PFSK-1 (cell line): Measurements from ENCODE around the gene DCAF11.

Source experiments
- FOXP2 ChIP-seq: optimal IDR thresholded peaks from 2 replicates; pipeline ENCODE3; 2011; ENCODE audit warnings: borderline replicate concordance, control low read depth, inconsistent platforms; ENCODE audit not compliant: insufficient read depth; ENCODE audit errors: extremely low read length, extremely low read depth
- POLR2AphosphoS5 ChIP-seq: IDR thresholded peaks from 2 replicates; pipeline ENCODE4 v1.6.1; 2012; ENCODE audit warnings: low read depth, mild to moderate bottlenecking, control low read depth, low read length, moderate library complexity
- REST ChIP-seq, 2 experiments: IDR thresholded peaks; 2 replicates each; pipeline versions ENCODE4 v1.6.1 to v1.8.0; 2011 to 2012; ENCODE audit warnings: low read depth in 2 of 2, low read length in 2 of 2, control low read depth in 1 of 2, inconsistent platforms in 1 of 2, mild to moderate bottlenecking in 1 of 2, moderate library complexity in 1 of 2; ENCODE audit not compliant: insufficient read depth in 1 of 2
- SIN3A ChIP-seq: IDR thresholded peaks from 2 replicates; pipeline ENCODE4 v1.6.1; 2012; ENCODE audit warnings: mild to moderate bottlenecking, low read length, moderate library complexity, borderline replicate concordance; ENCODE audit not compliant: insufficient read depth
- TAF1 ChIP-seq: IDR thresholded peaks from 2 replicates; pipeline ENCODE4 v1.6.1; 2012; ENCODE audit warnings: low read length, control low read depth, borderline replicate concordance; ENCODE audit not compliant: insufficient read depth

DCAF11 gene

DNA sequence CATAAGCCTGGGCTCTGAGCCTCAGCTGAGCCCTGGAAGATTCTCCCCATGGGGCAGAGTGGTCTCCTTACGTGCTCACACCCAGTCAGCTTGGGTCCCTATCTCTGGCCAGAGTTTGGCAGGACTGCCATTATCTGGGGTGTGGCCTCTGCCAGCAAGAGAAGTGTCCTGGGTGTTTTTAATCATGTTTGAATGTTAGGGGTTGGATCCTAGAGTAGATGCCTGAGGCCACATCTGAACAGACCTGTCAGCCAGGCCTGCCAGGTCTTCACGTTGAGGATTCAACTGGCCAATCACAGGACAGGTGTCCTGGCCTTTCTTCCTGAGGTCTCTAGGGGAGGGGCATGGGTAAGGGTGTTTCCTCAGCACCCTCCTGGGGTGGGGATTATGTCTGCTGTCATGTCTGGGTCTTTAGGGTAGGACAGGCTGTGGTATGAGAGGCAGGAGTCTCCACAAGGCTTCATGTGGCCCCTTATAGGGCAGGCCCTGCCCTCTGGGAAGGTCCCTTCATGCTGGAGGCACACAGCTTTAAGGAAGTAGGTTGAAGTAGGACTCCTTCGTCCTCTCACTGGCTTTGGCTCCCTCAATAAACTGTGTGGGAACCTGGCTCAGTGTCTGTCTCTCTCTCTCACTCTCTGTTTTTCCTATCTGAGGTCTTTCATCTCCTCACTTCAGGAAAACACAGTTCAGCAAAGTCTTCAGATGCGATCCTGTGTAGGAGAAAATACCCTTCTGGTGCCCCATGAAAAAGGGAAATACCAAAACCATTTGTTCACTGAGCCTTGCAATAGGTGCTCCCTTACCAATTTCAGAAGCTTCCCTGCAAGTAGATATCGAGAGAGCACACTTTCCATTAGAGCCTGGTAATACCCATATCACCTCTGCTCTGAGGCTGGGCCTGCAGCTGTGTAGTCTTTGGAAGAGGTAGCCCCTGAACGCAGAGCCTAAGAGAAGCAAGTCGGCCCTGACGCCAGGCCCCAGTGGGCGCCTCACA, 9.1 kb downstream of the DCAF11 start:
- TF ChIP-seq TAF1 (no peak), FOXP2 (no peak), POLR2AphosphoS5 (no peak), REST (IDR thresholded peaks at IDR 0.05; ENCODE audit: insufficient read depth in 1 of 2, low read depth in 2 of 2, low read length in 2 of 2) (no peak), SIN3A (no peak)

DNA sequence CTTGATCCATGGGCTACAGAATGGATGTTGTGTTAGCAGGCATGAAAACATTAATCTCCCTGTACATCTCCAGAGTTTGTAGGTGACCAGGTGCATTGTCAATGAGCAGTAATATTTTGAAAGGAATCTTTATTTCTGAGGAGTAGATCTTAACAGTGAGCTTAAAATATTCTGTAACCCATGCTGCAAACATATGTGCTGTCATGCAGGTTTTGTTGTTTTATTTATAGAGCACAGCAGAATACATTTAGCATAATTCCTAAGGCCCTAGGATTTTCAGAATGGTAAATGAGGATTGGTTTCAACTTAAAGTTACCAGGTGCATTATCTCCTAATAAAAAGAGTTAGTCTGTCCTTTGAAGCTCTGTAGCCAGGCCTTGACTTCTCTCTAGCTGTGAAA, 12.4 kb downstream of the DCAF11 start:
- TF ChIP-seq FOXP2: no peak
- no peak for TF ChIP-seq SIN3A
- TF ChIP-seq TAF1: no peak
- TF ChIP-seq REST (IDR thresholded peaks at IDR 0.05; ENCODE audit: insufficient read depth in 1 of 2, low read depth in 2 of 2, low read length in 2 of 2): no peak
- TF ChIP-seq POLR2AphosphoS5: no peak

GRCh38 chr14:24127673-24128072, 13.1 kb downstream of the DCAF11 start:
- TF ChIP-seq REST (IDR thresholded peaks at IDR 0.05; ENCODE audit: insufficient read depth in 1 of 2, low read depth in 2 of 2, low read length in 2 of 2): no peak
- no peak for TF ChIP-seq FOXP2
- TF ChIP-seq SIN3A: no peak

- TF ChIP-seq POLR2AphosphoS5 (no peak), TAF1 (no peak), FOXP2 (no peak), SIN3A (no peak), REST (IDR thresholded peaks at IDR 0.05; ENCODE audit: insufficient read depth in 1 of 2, low read depth in 2 of 2, low read length in 2 of 2) (no peak)
Observed at GRCh38 chr14:24129410-24129998, 14.9 kb downstream of the DCAF11 start.
